Stimulated activated CD8-positive, alpha-beta memory T cell treated with anti-CD3 and anti-CD28 coated beads, Interleukin-12 subunit alpha, Interleukin-12 subunit beta, amount 100 ng/mL, for 24 hours (primary cell): ENCODE measurements around the gene MACROD2.
"Not testable (repeated sequence)": the region's sequence is repeated elsewhere in the genome, so short reads cannot be mapped to it uniquely, and the experiment has no call there.

Experiments
- DNase-seq: peaks from one replicate; pipeline ENCODE4 v3.0.0-alpha.2; 2020; ENCODE audit errors: extremely low read depth

MACROD2 gene

GRCh38 chr20:15805154-15805553, 1809.8 kb downstream of the MACROD2 start:
- no peak for DNase-seq

DNA sequence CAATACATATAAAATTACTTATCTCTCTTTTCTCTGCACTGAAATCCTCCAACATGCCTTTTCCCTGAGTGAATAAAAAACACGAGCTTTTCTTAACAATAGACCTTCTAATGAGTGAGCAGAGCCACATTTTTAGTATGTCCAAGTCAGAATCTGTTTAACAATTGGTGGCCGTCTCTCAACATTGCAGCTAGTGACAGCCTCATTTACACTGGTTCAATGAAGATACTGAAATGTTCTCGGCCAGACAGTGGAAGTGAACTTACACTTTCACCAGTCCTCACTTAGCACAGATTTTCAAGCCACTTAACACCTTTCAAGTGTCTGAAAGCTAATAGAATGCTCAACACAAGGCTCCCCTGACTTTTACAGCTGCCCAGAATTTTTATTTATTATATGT, 1810.8 kb downstream of the MACROD2 start:
- DNase-seq, result no peak

GRCh38 chr20:15807271-15807670, 1812.0 kb downstream of the MACROD2 start:
- no peak for DNase-seq

DNA sequence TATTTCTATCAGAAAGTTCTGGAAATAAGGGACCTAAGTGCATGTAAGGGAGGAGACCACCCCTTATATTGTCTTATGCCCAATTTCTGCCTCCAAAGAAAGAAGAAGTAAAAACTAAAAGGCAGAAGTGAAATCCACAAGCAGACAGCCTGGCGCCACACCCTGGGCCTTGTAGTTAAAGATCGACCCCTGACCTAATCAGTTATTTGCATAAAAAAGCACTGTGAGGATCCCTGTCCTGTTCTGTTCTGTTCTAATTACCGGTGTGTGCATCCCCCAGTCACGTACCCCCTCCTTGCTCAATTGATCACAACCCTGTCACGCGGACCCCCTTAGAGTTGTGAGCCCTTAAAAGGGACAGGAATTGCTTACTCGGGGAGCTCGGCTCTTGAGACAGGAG, 1812.5 kb downstream of the MACROD2 start:
- DNase-seq, result not testable (repeated sequence)

DNA sequence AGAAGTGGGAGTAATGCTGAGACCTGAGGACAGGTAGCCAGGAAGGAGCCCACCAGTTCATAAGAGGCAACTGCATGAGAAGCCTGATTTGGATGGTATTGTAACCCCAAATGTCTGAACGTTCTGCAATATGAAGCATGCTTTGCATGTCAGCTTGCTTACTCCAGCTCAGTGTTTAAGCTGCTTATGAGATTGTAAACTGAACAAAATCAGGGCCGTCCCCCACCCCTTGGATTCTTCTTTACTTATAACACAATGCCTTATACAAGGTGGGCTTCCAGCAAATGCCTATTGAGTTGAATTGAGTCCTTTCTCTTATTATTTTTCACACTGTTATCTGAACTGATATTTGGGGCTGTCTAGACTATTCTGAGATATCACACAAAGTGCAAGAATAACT, 1816.6 kb downstream of the MACROD2 start:
- no peak for DNase-seq

- no peak for DNase-seq
These were observed 1817.4 kb downstream of the MACROD2 start for GRCh38 chr20:15812696-15813095.

DNA sequence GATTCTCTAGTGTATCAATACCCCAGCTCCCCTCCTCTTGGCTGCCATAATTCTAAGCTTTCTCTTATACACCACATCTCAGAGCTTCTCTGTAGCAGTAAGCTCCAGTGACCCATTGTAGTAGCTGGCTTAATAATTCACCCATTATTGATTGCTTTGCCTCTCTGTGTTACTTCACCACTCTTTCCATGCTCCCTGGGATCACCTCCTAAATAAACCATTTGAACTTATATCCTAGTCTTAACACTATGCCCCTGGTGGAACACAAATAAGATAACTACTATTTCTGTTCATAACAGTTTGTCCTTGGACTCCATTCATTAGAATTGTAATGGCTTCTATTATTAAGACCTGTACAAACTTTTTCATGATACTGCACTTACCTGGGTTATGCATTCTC, 1819.0 kb downstream of the MACROD2 start:
- no peak for DNase-seq

DNA sequence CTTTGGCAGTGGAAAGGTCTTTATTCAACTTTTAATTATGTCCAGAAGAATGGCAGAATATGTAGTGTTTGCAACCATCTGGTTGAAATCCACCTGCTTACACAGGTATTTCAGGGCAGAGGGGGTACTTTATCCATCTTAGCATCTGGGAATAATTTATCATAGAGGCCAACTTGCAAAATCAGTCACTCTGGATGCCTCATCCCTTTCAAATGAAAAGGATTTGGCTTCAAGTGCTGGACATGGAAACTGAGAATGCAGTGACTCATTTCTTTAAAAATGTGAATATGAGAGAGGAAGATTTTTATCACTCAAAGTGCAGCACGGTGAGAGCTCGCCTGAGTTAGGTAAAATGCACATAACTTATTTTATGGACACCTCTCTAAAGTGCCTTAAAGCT, 1819.6 kb downstream of the MACROD2 start:
- DNase-seq, result no peak

DNA sequence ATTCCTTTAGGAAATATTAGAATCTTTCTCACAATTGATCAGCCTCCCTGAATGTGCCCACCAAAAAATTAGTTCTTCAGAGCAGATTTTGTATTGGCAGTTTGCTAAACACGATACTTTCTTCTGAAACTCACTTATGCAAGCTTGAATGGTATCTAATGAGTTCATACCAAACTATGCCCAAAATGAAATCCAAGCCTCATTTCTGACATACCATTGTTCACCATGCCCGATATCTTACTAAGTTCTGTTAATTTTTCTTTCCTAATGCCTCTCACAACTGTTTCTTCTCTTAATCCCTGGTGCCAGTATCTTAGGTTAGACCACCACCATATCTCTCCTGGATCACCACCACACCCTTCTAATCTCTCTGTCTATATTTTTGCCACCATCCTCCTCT, 1822.0 kb downstream of the MACROD2 start:
- no peak for DNase-seq

GRCh38 chr20:15818651-15819071, 1823.3 kb downstream of the MACROD2 start:
- no peak for DNase-seq

- no peak for DNase-seq
These were observed 1828.4 kb downstream of the MACROD2 start for GRCh38 chr20:15823718-15824117.

- no peak for DNase-seq
These were observed 1832.3 kb downstream of the MACROD2 start for GRCh38 chr20:15827628-15828027.

GRCh38 chr20:15831201-15831600, 1835.9 kb downstream of the MACROD2 start:
- no peak for DNase-seq

DNA sequence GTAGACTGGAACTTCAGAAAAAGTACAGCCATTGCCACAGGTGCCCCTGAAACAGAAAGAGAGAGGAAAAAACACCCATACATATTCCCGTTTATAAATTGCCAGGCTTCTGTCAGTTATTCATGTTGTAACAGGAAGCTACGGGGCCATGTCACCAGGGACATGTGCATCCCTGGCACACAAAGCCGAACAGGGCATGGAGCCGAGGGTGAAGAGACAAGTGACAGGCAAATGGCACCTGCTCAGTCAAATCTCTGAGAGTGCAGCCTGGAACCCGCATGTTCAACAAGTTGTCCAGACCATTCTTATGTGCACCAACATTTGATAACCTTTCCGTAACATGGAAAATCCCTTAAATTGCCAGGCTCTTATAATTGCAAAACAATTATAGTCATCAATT, 1837.2 kb downstream of the MACROD2 start:
- no peak for DNase-seq

- no peak for DNase-seq
These were observed 1839.5 kb downstream of the MACROD2 start for GRCh38 chr20:15834857-15835256.

DNA sequence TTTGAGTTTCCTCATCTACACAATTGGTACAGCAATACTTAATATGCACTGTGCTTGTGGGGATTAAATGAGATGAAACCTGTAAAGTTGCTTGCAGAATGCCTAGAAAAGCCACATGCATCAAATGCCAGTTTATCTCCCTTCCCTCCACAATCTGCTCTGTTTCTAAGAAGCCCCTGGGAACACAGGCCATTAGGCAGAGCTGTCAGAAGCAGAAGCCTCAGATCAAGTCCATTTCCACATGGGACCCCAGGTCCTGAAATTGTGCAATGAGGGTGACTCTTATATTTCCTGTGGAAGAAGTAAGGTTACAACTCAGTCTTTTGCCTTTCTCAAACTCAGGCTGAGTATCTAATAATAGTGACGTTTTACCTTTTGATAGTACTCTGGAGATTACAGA, 1840.5 kb downstream of the MACROD2 start:
- DNase-seq, result no peak

- DNase-seq, result no peak
These were observed 1841.3 kb downstream of the MACROD2 start for GRCh38 chr20:15836634-15837033.

DNA sequence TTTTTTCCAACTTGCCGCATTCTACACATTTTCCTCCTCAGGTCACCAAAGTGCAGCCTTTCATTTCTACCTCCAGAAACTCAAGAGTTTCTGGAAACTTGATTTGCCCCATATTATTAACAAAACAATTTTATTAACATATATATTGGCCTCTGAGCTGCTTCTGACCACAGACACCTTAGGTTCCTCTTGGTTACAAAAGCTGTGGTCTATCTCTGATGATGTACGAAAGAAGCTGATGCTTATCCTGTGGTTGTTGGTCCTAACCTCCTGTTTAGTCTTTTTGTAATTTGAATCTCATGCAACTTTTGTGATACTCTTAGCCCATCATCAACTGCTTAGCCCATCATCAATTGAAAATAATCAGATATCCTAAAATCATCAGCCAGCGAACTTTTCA, 1842.2 kb downstream of the MACROD2 start:
- DNase-seq, result no peak

DNA sequence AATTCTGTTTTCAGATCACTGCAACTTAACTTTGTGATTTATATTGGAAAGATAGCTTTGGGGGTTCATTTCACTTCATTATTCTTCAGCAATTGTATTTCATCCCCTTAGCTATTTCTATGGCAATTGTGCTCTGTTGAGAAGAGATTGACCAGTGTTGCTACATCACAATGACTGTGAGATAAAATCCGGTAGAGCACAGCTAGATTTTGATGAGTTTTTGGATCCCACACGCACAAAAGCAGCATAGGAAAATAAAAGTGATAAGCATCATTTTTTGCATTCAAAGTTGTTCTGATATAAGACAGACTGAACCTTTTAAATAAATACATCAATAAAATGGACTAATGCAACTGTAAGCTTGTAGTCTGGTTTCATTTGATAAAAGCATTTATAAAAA, 1843.2 kb downstream of the MACROD2 start:
- no peak for DNase-seq

- no peak for DNase-seq
These were observed 1845.5 kb downstream of the MACROD2 start for GRCh38 chr20:15840636-15841301.

DNA sequence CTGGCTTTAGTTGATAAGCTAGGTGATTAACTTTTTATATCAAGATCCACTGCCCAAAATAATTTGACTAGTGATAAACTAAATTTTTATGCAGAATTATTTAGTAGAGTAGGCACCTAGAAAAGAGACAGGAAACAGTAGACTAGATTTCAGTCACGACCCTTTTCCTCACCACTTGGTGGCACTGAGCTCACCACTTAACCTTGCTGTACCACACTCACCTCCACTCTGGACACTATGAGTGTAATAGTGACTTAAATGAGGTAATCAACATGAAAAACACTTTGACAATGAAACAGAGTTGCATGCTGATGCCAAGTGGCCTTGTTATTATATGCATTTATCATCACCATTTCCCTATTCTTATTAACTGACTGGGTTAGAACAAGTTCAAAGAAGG, 1847.6 kb downstream of the MACROD2 start:
- no peak for DNase-seq

DNA sequence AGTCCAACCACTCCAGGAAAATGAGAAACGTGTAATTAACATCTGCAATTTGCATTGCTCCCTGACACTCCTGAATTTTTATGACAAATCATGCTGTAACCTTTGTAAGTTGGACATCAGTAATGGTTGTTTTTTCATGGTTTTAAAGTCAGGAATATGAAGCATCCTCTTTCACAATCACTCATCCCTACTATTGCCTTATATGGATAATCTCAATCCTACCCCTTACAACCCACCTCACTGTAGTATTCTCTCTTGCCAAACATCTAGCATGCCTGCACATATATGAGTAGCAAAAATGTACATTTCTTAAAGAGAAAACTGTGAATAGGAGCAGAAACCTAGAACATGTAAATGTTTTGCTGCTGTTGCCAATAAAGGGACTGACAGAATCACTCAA, 1848.5 kb downstream of the MACROD2 start:
- no peak for DNase-seq

DNA sequence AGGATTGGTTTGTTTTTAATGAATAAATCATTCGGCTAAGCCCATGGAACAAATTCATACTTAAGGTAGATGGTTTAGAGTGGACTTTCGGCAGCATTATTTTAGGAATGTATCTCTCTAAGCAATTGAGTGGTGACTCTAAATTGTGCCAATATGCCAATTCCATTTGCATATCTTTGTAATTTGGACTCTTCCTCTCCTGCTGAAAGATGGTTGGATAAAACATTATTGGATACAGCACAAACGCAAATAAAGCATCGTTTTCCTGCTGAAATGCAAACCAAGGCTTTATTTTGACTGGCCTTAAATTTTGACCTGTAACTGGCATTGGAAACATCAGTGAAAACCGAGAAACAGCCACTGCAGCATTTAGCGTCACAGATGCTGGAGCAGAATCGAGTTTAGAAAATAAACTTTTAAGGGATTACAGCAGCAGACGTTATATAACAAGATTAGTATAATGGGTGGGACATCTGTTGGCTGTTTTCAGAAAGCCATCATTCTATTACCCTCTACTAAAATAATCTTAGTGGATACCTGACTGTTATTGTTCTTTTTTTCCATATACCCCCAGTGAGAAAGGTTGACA, 1852.0 kb downstream of the MACROD2 start:
- DNase-seq, result no peak

- DNase-seq, result no peak
These were observed 1852.8 kb downstream of the MACROD2 start for GRCh38 chr20:15848126-15848525.
